ENCODE results near the gene ARID5A.
A peak's percentile ranks its signal among the peaks of the same experiment; 100 is the strongest.

GRCh38 chr2:96533292-96534073, 3.1 kb upstream of the ARID5A start:
- TF ChIP-seq CTCF (IDR thresholded peaks at IDR 0.05) (peak in 1 of 3 donors; percentile 19), POLR2A (IDR thresholded peaks at IDR 0.05) (no peak), POLR2AphosphoS5 (IDR thresholded peaks at IDR 0.05) (peak; percentile 65 to 86 (median 85))
